HG02642 (cell line): ENCODE results near the gene SPATA20.

Experiments used
- ATAC-seq: cut with Tn5 transposase; IDR thresholded peaks from one replicate; pipeline ENCODE4 v1.9.1; 2021; ENCODE audit warnings: mild to moderate bottlenecking; ENCODE audit not compliant: unreplicated experiment, poor library complexity

Gene SPATA20

GRCh38 chr17:50547035-50547735, at the start of gene SPATA20:
TSS of gene SPATA20 (plus strand) at chr17:50547174. CDS start at chr17:50547209, 35 bp downstream.
- ATAC-seq = peak; percentile 71

- no peak for ATAC-seq
Observed at GRCh38 chr17:50498021-50498874, 48.7 kb upstream of the SPATA20 start.

DNA sequence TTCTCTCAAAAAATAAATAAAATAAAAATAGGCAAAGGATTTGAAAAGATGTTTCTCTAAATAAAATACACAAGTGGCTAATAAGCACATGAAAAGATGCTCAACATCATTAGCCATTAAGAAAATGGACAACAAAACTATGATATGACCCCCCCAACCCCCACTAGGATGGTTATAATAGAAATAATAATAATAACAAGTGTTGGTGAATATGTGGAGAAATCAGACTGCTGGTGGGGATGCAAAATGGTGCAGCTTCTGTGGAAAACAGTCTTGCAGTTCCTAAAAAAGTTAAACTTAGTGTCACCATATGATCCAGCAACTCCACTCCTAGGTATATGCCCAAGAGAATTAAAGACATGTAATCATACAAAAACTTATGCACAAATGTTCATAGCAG, 47.7 kb upstream of the SPATA20 start:
- no peak for ATAC-seq

GRCh38 chr17:50499721-50500120, 47.3 kb upstream of the SPATA20 start:
- ATAC-seq = no peak

- no peak for ATAC-seq
Observed at GRCh38 chr17:50501054-50501453, 45.9 kb upstream of the SPATA20 start.

- ATAC-seq = no peak
Observed at GRCh38 chr17:50502301-50502990, 44.5 kb upstream of the SPATA20 start.

DNA sequence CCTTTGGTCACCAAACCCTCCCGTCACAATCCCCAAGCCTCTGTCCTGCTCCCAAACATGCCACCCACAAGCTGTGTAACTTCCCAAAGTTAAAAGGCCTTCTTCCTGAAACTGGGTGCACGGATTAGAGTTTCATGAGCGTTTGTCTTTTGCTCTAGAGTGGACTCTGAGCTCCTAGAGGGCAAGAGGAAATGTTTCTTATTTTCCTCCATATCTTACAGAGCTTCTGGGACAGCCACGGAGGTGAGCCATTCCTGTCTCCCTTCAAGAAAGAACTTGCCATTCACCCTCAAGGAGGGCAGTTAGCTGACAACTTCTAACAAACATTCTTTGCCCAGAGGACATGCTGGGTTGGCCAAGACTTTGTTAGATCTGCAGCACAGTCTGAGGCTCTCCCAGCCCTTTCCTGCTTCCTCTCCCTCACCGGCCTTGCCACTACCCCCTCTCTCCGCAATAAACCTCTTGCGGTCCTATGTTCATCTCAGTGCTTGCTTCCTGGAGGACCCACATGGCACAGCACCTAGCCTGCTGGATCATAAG, 41.3 kb upstream of the SPATA20 start:
- no peak for ATAC-seq

GRCh38 chr17:50506298-50506697, 40.7 kb upstream of the SPATA20 start:
- no peak for ATAC-seq

GRCh38 chr17:50507871-50508572, 39.0 kb upstream of the SPATA20 start, which contains the start of gene MYCBPAP:
TSS of gene MYCBPAP (plus strand) at chr17:50508439. CDS start at chr17:50508675, 236 bp downstream.
- ATAC-seq = no peak

GRCh38 chr17:50508573-50509460, 38.2 kb upstream of the SPATA20 start:
- ATAC-seq = no peak

DNA sequence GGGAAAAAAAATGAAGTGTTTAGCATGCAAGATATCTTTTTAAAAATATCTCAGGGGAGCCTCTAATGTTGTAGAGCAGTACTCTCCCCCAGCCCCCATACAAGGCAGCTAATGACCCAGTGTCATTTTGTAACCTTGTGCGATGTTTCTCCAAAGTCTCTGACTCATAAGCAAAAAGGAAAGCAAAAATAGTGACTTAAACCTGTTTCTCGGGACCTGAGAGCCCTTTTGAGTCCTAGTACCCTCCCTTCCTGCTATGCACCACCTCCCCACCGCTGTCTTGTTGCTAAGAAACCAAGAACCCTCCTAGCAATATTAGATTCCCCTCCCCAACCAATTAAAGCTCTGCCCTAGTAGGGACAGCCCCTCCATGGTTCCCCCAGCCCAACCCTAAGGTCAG, 35.9 kb upstream of the SPATA20 start:
- peak; percentile 70 for ATAC-seq

GRCh38 chr17:50513495-50513894, 33.5 kb upstream of the SPATA20 start:
- ATAC-seq = no peak

- ATAC-seq = no peak
Observed at GRCh38 chr17:50514388-50514787, 32.6 kb upstream of the SPATA20 start.

- ATAC-seq = no peak
Observed at GRCh38 chr17:50514936-50515702, 31.9 kb upstream of the SPATA20 start.

- no peak for ATAC-seq
Observed at GRCh38 chr17:50517011-50517410, 30.0 kb upstream of the SPATA20 start.

DNA sequence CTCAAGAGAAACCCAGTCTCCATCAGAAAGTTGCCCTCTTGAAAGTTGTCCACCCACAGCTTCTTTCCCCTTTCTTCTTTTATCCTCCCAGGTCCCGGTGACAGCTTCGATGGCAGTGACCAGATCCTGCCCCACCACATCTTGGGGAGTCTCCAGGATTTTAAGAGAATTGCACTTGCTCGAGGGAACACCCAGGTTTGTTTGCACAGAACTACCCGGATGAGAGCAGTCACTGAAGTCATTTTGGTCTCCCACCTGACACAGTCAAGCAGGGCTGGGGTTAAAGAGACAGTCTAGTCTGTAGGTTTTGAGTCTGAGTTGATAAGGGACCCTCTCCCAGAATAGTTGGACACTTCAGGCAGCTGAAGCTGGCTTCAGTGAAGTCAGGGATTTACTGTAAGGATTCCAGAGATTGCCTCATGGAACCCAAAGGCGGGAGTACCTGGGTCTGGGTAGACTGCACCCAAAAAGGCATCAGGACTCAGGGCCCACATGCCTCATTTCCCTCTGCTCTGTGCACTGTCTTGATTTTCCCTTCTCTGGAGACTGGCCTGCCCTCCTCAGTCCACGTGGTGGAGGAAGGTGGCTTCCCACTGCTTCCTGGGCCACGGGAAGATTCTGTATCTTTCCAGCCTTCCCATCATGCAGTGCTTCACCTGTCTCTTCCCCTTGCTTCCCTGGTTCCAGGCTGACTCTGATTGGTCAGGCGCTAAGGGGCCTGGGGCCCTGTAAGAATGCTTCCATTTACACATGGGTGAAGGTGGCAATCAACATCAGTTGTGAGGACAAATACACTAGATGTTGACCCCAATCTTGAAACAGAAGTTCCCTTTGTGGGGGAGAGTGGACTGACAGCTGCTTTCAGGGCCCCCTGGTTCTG, 29.2 kb upstream of the SPATA20 start:
- ATAC-seq = no peak

- no peak for ATAC-seq
Observed at GRCh38 chr17:50518384-50519023, 28.5 kb upstream of the SPATA20 start.
